Right ventricle myocardium superior (tissue), 1 donor: ENCODE data around the gene GBGT1. TPM values are rescaled to one million over a fixed set of nuclear protein-coding genes. Genes with fewer than 3 reads are reported as not detected.

Experiments
- ATAC-seq: fragments of 200-7000 bp; cut with Tn5 transposase; one replicate; pipeline ENCODE4 v1.9.1; 2020; ENCODE audit warnings: mild to moderate bottlenecking; ENCODE audit not compliant: poor library complexity
- DNase-seq: peaks from one replicate; pipeline ENCODE4 v3.0.0-alpha.2; 2020
- intact Hi-C: fragments of 100-400 bp; cut with DNase I; formaldehyde crosslinking; loops from one replicate; pipeline ENCODE4 v1.11.2; 2022
- total RNA-seq: library from RNA; stranded (reverse); fragmentation: NEBNext Ultra II Directional; extraction: Animal tissue kit (Norgen Biotek cat#: 25700); gene quantifications from one replicate; pipeline ENCODE4 v1.2.1, GENCODE V29; 2021
- donor health status: DM: no; HTN: yes; CAD: no; lungs with severe emphysema.

The GBGT1 gene
- total RNA-seq, 1 donor from 2014 or later = 6.4 TPM

DNA sequence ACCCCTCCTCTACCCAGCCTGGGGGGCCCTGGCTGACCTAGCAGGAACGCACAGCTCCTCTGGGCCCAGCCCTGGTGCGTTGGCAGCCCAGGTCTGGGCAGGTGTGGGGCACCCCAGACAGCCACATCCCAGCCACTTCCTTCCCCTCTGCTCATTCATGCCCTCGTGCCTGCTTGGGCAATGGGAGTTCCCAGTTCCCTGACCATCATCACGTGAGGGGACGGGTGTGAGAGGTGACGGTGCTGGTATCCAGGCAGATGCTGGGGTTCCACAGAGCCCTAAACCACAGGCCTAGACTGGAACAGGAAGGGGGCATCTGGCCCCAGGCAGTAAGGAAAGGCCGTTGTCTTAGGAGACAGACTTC lies 51.1 kb downstream of the GBGT1 start:
- ATAC-seq = no peak
- intact Hi-C loops = no loop called here
- peak; percentile 70 for DNase-seq

DNA sequence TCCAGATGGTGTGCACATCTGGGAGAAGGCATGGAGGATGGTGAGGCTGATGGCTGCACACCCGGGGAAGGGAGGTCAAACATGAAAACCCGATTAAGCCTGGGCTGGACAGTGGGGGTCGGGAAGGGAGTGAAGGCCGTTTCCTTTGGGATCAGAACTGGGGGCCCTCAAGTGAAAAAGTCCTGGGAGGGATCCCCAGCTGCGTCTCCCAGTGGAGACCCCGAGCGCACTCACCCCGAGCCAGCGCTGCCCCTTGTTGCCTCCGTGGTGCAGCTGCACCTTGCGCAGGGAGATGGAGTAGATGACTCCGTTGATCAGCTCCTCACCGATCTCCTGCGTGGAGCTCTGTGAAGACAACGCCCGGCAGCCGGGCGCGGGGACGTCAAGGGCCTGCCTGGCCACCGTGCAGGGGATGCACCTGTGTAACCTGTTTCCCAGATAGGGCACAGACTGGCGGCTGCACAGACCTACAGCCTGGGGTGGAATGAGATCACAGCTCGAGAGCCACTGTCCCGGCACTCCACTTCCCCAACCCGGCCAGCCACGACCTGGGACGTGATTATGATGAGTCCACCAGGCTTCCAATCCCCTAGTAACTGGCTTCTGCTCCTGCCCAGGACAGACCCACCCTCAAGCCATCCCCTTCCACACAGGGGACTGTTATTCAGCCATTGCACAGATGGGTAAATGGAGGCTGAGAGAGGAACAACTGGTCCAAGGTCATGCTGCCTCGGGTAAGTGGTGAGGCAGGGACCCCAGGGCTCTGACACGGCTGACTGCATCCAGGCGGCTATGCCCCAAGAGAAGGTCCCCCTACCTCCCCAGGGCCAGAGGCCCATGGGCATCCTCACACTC lies 51.7 kb downstream of the GBGT1 start:
- DNase-seq (peak; percentile 42), ATAC-seq (no peak)
- intact Hi-C loops = no loop called here

DNA sequence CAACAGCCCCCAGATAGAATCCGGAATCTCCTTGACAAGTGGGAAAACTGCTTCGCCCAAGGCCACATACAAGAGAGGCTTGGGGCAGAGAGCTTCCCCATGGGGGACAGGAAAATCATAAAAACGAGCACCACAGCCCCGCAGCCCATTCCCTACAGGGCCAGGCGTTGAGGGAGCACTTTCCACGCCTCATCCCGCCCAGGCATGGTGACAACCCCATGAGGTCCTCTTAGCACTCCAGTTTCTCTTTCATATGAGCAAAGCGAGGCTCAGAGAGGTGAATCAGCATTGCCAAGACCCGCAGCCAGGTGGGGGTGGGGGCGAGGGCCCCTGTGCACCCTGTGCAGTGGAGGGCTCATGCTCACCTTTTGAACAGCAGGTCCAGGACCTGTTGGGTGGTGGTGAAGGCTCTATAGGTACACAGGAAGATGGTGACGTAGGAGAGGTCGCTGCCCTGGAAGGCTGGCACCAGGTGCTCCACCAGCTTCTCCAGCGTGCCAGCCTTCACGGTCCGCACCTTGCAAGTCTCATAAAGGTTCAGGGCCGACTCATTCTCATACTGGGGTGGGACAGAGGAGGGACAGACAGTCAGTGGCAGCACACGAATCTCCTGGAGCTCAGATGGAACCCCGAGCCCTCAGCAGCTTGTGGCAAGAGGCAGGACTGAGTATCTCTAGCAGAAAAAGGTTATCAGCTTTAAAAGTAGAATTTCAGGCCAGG lies 53.6 kb downstream of the GBGT1 start:
- intact Hi-C loops = no loop called here
- ATAC-seq = no peak
- peak; percentile 20 for DNase-seq

GRCh38 chr9:133108794-133109641 lies 54.7 kb downstream of the GBGT1 start:
- intact Hi-C loops = no loop called here
- DNase-seq = peak; percentile 35
- no peak for ATAC-seq

GRCh38 chr9:133107961-133108793 lies 55.5 kb downstream of the GBGT1 start:
- peak; percentile 27 for DNase-seq

GRCh38 chr9:133107245-133107722 lies 56.4 kb downstream of the GBGT1 start:
- no peak for ATAC-seq
- intact Hi-C loops = no loop called here
- DNase-seq = peak; percentile 19

More at GRCh38 chr9:133107961-133108793, 55.5 kb downstream of the GBGT1 start:
- no peak for ATAC-seq
- intact Hi-C loops = no loop called here

- DNase-seq = peak; percentile 23
- intact Hi-C loops = no loop called here
Measured at GRCh38 chr9:133106511-133107244, 57.0 kb downstream of the GBGT1 start.

DNA sequence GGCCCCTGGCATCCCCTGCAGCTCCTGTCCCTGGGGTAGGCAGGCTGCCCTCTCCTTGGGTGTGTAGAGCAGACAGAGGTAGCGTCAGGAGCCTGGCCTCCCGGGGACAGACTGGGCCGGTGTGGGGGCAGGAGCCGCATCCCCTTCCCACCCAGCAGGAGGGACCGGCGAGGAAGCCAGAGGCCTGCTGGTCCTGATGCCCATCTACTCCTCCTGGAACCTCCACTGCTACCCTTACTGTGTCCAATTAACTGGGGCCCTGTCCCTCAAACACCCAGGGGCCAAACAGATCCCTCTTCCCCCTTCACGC lies 58.3 kb downstream of the GBGT1 start:
- intact Hi-C loops = no loop called here
- DNase-seq (peak; percentile 28), ATAC-seq (no peak)

More at GRCh38 chr9:133106511-133107244, 57.0 kb downstream of the GBGT1 start:
- ATAC-seq = no peak

DNA sequence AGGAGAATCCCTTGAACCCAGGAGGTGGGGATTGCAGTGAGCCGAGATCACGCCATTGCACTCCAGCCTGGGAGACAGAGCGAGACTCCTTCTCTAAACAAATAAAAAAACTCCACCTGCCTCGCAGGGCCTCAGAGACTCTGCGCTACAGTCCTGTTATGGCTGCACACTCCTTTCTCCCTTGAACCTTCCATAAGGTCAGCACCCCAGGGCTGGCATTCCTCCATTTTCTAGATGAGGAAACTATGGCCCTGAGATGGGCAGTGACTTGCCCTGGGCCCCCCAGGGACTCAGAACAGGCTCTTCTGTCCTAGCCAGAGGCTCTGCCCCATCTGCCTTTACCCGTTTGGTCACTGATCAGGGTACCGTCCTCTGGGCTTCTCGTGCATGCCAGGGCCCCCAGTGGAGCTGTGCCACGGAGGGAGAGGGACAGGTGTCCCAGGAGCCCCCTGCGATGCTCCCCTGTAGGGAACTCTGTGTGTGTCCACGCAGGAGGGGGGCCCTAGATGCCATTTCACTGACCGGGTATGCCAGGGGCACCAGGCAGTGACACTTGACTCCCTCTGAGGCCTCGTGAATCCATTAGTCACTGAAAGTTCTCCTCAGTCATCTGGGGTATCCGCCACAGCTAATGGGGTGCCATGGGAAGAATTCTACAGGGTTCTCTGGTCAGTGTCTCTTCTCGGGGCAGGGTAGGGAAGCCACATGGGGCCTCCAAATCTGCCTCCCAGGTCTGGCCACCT lies 58.8 kb downstream of the GBGT1 start:
- no peak for ATAC-seq
- peak; percentile 9 for DNase-seq
- intact Hi-C loops = no loop called here

GRCh38 chr9:133103987-133104505 lies 59.7 kb downstream of the GBGT1 start:
- ATAC-seq (no peak), DNase-seq (peak; percentile 33)
- intact Hi-C loops = loop anchor here (2.0 kb wide), 1 partner anchor 41 kb away; no protein-coding TSS in a partner anchor

GRCh38 chr9:133103183-133103986 lies 60.3 kb downstream of the GBGT1 start:
- intact Hi-C loops = loop anchor here (2.0 kb wide), 1 partner anchor 41 kb away; no protein-coding TSS in a partner anchor
- DNase-seq (peak; percentile 82), ATAC-seq (peak; percentile 72)

Other genes starting within 250 kb of the GBGT1 start
- 45.9 TPM for gene TSC1, start 219.3 kb downstream of the GBGT1 start, total RNA-seq
- not detected for gene GFI1B, start 185.2 kb downstream of the GBGT1 start, total RNA-seq
- gene GTF3C5, start 132.9 kb downstream of the GBGT1 start, total RNA-seq = 49.0 TPM
- 7.3 TPM for gene CEL, start 101.9 kb downstream of the GBGT1 start, total RNA-seq
- gene RALGDS, start 42.7 kb downstream of the GBGT1 start, total RNA-seq = 33.1 TPM
- gene OBP2B, start 45.3 kb upstream of the GBGT1 start, total RNA-seq = not detected
- 2.4 TPM for gene ABO, start 111.3 kb upstream of the GBGT1 start, total RNA-seq
- 11.1 TPM for gene SURF6, start 172.3 kb upstream of the GBGT1 start, total RNA-seq
- 19.2 TPM for gene MED22, start 184.2 kb upstream of the GBGT1 start, total RNA-seq
- 834 TPM for gene RPL7A, start 184.3 kb upstream of the GBGT1 start, total RNA-seq
- 55.4 TPM for gene SURF1, start 192.6 kb upstream of the GBGT1 start, total RNA-seq
- 14.0 TPM for gene SURF2, start 192.6 kb upstream of the GBGT1 start, total RNA-seq
- gene SURF4, start 212.1 kb upstream of the GBGT1 start, total RNA-seq = 58.3 TPM
- gene STKLD1, start 212.5 kb upstream of the GBGT1 start, total RNA-seq = 0.27 TPM